HG02885 (cell line): ENCODE results near the gene COL1A1.

Source experiments
- ATAC-seq: cut with Tn5 transposase; IDR thresholded peaks from one replicate; pipeline ENCODE4 v1.9.1; 2021; ENCODE audit warnings: mild to moderate bottlenecking; ENCODE audit not compliant: unreplicated experiment, poor library complexity

The COL1A1 gene

DNA sequence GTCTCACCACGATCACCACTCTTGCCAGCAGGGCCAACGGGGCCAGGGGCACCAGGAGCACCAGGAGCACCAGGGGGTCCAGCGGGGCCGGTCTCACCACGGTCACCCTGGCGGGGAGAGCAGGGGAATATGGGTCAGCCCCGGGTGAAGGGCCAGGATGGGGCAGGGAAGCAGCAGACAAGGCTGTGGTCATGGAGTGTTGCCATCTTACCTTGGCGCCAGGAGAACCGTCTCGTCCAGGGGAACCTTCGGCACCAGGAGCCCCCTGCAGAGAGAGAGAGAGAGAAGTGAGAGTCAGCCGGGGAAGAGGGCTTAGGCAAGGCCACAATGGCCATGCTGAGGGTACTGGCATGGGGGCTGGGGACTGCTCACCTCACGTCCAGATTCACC, 12.9 kb downstream of the COL1A1 start:
- ATAC-seq: no peak

DNA sequence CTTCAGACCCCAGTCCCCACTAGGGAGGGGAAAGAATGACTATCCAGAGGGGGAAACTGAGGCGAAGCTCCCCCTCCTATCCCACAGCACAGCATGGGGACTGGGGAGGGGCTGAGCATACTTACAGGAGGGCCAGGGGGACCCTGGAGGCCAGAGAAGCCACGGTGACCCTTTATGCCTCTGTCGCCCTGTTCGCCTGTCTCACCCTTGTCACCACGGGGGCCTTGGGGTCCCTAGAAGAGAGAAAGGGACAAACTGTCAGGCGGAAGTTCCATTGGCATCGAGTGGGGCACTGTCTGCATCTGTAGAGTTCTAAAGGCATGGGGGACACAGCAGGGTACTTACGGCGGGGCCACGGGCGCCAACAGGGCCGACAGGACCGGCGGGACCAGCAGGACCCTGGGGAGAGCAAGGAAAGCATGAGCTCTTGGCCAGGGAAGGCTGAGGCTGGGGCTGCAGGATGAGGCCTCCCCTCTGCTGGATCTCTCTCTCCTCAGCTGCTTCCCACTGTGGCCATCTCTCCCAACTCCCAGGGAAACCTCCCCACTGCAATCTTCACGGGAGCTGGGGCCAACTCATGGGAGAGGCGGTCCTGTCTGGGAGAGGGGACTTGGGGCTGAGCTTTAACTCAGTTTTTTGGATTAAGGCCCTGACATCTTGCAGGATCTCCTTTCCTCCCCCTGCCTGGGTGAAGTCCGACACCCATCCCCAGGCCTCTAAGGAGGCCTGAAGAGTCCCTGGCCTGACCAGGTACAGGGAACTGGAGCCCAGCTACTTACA, 13.5 kb downstream of the COL1A1 start:
- ATAC-seq: no peak

DNA sequence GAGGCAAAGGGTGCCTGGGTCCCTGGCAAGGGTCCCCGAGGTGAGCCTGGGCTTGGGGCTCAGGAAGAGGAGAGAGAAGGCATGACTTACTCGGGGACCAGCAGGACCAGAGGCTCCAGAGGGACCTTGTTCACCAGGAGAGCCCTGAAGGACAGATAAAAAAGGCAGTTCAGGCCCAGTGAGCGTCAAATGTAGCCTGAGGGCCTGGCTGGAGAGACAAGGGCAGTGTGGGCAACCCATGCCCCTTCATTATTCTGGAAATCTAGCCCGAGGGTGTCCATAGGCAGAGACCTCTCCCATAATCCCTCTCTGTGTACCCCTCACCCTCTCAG, 14.1 kb downstream of the COL1A1 start:
- no peak for ATAC-seq

DNA sequence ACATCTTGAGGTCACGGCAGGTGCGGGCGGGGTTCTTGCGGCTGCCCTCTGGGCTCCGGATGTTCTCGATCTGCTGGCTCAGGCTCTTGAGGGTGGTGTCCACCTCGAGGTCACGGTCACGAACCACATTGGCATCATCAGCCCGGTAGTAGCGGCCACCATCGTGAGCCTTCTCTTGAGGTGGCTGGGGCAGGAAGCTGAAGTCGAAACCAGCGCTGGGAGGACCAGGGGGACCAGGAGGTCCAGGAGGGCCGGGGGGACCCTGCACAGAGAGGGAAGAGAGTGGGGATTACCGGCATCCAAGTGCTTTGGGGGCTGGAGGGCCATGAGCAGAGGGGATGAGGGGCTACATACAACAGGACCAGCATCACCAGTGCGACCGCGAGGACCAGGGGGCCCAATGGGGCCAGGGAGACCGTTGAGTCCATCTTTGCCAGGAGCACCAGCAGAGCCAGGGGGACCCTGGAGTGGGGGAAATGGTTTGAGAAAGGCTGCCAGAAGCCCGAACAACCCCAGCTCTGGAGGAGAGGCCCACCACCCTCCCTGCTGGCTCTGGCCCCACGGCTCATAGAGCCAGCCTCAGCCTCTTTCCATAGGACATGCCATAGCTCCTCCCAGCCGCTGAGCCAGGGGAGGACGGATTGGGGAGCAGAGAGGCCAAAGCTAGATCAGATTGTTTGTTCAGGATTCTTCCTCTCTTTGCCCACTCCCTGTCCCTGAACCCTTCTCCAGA, 14.6 kb downstream of the COL1A1 start:
- no peak for ATAC-seq

DNA sequence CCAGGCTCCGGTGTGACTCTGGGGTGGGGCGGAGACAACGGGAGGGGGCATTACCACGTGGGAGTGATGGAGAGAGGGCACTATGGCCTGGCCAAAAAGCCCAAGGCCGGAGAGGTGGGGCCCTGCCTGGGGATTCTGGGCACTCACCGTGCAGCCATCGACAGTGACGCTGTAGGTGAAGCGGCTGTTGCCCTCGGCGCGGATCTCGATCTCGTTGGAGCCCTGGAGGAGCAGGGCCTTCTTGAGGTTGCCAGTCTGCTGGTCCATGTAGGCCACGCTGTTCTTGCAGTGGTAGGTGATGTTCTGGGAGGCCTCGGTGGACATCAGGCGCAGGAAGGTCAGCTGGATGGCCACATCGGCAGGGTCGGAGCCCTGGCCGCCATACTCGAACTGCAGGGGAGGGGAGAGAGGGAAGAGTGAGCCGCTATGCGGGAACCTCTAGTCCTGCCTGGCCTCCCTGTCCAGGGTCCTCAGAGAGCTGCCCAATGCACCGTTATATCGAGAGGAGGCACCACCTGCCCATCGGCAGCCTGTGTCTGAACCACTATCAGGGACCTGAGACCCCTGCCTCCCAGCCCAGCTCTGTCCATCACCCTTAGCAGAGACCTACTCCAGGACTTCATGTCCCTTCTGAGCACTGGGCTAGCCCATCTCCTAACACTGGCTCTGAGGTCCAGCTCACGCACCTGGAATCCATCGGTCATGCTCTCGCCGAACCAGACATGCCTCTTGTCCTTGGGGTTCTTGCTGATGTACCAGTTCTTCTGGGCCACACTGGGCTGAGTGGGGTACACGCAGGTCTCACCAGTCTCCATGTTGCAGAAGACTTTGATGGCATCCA, 15.6 kb downstream of the COL1A1 start:
- ATAC-seq: no peak

DNA sequence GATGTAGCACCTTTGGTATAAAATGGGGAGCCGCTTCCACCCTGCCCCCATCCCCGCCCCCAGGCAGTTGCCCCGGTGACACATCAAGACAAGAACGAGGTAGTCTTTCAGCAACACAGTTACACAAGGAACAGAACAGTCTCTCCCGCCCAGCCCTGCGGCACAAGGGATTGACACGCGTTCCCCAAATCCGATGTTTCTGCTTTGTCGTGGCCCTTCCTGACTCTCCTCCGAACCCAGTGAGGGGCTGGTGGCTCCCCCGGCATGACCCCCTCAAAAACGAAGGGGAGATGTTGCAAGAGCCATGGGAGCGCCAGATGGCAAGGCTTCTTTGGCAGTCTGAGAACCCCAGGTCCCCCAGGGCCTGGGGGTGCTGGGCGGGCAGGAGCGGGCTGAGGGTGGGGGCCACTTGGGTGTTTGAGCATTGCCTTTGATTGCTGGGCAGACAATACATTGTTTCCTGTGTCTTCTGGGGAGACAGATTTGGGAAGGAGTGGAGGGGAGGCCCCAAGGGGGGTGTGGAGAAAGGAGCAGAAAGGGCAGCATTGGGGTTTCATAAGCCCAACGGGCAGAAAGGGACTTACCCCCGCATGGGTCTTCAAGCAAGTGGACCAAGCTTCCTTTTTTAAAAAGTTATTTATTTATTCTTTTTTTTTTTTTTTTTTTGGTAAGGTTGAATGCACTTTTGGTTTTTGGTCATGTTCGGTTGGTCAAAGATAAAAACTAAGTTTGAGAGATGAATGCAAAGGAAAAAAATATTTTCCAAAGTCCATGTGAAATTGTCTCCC, 16.6 kb downstream of the COL1A1 start:
- ATAC-seq: no peak

DNA sequence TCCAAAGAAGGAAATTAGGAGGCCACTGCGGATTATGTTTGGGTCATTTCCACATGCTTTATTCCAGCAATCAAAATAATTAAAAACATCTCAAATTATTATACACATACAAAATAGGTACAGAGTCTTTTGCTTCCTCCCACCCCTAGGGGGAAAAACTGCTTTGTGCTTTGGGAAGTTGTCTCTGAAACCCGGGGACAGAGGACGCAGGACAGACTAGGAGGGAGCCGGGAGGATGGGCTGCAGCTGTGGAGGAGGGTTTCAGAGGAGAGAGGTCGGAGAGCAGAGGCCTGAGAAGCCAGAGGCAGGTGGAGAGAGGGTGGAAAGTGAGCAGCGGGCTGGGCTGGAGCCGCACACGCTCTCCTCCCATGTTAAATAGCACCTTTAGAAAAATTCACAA, 17.4 kb downstream of the COL1A1 start:
- no peak for ATAC-seq

DNA sequence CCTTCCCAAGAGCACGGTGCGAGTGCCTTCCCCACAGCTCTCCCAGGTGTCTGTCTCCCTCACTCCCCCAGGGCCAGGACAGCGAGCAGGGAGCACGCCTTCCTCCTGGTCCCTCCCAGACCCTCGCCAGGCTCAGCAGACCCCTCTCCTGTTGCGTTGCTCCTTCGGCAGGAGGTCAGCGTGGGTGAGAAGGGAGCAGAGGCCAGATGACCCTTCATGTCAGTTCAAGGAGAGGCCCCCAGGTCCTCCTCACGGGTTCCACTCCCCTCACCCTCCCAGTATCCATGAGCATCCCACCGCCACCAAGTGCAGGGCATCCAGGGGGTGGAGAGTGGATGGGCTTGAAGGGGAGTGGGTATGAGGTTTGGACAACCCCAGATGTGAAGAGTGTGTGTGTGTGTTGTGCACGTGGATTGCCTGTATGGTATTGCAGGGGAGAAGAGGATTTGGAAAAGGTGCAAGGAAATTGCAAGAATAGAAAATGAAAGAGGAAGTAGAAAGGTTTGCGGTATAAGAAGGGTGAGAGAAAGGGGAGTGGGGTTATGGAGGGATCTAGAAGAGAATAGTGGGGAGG, 17.9 kb downstream of the COL1A1 start:
- no peak for ATAC-seq

DNA sequence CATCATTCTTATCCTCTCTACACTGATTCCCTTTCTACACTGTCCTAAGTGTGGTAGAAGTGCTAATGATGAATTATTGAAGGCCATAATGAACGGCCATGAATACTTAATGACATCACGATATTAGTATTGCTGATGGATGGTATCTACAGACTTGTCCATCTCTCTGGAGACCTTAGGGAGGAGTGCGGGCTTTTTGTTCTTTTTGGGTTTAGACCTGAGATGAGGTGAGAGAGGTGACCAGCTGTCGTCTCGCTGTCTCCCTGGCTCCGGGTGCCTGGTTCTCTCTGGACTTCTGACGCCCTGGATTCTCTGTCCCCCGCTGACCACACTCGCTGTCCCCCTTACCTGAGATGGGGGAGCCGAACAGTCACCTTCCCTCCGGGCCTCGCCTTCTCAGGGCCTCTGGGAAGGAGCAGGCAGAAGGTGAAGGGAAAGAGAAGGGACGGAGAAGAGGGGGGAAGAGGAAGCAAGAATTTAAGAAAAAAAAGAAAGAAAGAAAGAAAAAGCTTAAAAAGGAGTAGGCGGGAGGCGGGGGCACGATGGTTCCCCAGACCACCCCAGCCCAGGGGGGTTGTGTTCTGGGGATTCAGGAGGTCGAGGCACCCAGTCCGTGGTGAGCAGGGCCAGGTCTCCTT, 18.5 kb downstream of the COL1A1 start:
- ATAC-seq: no peak

DNA sequence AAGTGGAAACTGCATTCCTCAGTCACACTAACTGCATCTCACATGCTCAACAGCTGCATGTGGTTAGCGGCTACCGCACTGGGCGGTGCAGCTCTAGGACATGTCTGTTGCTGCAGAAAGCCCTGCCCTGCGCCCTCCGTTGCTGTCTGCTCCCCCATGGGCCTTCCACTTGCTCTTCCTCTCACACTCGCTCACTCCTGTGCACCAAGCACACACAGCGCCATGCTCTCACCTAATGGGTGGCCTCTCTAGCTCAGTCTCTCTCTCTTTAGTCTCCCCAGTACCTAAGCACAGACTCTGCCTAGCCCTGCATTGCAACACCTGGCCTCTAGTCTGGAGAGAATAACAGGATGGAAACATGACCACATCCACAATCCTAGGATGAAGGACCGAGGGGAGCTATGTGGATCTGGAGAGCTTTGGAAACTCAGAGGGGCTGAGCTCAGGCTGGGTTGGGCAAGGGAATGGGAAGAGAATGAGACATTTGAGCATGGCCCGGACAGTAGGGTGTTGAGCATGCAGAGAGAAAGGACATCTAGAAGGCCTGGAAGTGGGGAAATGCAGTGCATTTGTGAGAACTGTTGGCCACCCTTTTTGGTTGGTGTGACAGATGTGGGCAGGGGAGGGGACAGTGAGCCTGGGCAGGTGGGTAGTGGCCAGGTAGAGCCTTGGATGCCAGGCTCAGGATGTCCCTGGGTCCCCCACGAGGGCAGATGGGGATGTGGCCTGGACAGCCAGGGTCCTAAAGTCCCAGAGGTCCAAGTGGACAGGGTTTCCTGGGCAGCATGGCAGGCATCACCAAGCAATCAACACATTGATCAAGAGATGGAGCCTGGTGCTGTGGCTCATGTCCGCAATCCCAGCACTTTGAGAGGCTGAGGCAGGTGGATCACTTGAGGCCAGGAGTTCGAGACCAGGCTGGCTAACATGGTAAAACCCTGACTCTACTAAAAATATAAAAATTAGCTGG, 19.6 kb downstream of the COL1A1 start:
- no peak for ATAC-seq

DNA sequence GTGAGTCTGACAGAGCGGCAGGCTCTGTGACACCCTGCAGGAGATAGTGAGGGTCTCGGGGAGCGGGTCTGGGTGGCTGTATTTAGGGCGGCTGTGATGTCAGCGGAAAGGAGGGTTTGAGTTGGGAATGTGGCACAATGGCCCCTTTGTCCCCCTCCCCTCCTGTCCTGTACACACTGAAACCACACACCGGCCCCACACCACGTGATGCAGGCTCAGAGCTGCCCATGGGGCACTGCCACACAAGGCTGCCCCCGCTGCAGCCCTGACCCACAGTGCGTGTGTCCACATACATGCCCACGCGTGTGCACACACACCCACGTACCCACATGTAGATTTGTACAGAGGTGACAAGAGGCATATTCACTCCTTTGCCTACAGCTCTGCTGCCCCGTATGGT, 20.3 kb downstream of the COL1A1 start:
- ATAC-seq: no peak

DNA sequence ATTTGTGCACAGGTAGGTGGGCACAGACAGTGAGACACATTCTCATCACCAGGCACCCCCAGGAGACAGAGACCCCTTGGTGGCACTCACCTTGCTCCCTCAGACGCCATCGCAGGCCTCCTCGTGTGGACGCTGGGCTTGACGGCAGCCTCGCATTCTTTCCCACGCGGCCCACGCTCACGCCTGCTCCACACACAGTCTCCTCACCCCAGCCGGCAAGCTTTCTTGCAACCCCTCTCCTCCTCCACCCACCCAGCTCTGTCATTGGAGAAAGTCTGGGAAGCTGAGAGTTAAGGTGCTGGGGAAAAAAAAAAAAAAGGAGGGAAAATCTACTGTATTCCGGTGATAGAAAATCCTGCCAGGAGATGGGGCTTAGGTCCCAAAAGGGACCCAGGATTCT, 20.8 kb downstream of the COL1A1 start:
- ATAC-seq: no peak

DNA sequence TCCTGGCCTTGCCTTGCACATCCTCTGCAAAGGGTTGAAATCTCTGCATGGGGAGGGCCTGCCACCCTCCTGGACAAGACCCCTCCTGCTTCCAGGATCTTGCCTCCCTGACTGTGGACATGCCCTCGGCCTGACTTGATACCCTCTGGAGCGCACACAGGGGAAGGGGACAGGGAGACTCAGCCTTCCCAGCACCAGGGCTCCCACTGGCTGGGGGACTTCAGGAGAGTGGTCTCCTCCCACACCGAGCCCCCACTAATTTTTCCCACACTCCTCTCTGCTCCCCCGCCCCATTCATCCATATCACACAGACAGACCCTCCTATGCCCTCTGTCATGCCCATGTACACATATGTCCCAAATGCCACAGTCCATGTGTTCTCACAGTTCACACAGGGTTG, 21.3 kb downstream of the COL1A1 start:
- no peak for ATAC-seq

DNA sequence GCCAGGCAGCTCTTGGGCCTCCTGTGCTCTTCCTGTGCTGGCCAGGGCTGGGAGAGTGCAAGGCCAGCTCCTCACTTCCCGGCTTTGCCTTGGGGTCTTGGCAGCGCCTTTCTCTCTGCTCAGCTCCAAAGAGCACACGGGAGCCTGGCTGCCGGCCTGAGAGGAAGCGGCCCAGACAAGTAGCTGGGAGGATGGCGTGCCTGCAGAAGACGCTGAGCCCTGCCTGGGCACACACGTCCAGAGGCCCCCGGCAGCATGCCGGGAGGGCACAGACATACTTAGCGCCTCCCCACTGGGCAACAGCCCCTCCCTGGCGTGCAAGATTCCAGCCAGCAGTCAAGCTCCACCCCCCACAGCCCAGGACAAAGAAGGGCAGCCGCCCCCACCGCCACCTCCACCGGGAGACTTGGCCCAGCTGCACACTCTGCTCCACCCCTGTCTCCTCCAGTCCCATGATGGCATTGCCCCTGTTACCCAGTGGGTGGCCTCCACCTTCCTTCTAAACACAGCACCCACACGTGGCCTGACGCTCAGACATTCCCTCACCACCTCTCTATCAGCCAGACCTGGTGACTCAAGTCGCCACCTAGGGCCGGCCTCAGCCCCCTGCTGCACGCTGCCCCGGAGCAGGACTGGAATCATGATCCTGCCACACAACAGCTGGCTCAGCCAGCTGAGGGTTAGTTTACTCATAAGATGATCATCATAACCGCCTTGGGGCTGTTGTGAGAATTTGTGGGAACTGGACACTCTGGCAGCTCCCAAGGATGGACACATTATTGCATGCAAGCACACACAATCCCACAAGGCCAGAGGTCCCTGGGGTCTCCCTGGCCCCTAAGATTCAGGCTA, 23.2 kb downstream of the COL1A1 start:
- ATAC-seq: no peak

DNA sequence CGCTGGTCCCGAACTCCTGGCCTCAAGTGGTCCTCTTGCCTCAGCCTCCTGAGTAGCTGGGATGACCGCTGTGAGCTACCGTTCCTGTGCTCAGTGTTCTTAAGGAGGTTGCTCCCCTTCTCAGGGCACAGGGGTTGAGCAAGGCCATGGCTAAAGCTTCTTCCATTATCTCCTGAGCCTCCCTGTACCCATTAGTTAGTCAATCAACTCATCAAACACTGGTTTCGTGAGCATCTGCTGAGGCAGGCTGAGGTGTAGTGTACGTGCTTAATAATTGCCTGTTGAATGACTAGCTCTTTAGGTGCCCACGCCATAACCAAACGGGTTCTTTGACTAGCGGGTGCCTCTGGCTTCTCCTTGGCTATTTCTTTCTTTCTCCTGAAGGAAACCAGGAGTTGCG, 24.0 kb downstream of the COL1A1 start:
- ATAC-seq: no peak

DNA sequence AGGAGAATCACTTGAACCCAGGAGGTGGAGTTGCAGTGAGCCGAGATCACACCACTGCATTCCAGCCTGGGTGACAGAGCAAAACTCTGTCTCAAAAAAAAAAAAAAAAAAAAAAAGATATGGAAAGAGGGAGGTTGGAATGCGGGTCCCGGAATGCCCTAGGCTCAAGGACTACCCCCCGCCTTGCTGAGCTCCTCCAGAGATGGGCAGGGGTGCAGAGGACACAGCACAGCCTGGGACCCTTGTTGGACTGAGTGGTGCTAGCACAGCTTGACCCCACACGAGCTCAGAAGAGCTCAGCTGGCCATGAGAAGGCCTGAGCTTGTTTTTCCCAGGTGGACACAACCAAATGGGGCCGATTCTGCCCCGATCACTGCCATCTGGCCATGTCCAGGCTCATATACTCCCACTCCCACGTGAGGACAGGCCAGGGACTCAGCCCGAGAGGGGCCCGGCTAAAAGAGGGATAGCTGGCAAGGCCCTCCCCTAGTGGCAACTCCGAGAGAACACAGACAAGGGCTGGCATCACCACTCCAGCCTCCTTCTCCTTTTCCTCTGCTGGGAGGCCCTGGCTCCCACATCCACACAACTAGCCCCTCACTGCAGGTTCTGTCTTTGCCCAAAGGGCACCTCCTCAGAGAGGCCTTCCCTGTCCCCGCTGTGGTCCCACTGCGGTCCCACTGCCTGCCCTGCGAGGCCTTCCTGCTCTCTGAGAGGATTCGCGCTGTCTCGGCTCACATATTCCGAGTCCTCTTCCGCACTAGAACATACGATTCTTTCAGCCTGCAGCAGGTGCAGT, 24.7 kb downstream of the COL1A1 start:
- no peak for ATAC-seq
